Measurements from ENCODE around the gene EIPR1.

The EIPR1 gene

DNA sequence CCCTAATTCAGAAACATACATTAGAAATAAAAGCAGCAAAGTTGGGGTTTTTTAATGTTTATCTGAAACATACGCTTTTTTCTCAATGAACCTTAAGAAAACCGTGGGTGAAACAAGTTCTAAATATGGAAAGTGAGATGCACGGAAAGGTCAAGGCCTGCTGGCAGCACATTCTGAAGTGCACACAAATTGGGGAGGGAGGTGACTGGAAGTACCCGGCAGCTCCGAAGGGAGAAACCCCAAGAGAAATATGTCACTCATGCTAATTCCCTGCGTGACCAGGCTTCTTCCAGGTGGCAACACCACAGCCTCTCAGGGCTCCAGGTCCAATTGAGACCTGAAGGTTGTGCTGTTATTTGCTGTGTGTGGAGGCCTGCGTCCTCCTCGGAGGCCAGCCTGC lies 45.5 kb downstream of the EIPR1 start:
- H3K4me1 ChIP-seq (ENCODE audit: control insufficient read depth, insufficient read depth, low read length): peaks cover 5% of the 10 kb centered on the region
- H3K36me3 ChIP-seq (ENCODE audit: insufficient read depth, low read length): peaks cover 20% of the 10 kb centered on the region
- no peak overlapping the region for H3K9ac ChIP-seq (ENCODE audit: low read depth, low read length)

DNA sequence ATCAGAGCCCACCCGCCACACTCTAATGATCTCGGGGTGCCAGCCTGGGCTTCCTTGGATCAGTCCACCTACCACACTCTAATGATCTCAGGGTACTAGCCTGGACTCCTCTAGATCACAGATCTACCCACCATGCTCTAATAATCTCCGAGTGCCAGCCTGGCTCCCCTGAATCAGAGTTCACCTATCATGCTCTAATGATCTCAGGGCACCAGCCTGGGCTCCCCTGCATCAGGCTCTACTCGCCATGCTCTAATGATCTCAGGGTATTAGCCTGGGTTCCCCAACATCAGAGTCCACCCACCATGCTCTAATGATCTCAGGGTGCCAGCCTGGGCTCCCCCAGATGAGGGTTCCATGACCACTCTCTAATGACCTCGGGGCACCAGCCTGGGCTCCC lies 48.1 kb downstream of the EIPR1 start:
- Histone ChIP-seq H3K4me3 (ENCODE audit: low read length) (no peak overlapping the region), H3K4me1 (ENCODE audit: control insufficient read depth, insufficient read depth, low read length) (peaks cover 5% of the 10 kb centered on the region), H3K36me3 (ENCODE audit: insufficient read depth, low read length) (peaks cover 15% of the 10 kb centered on the region), H3K9ac (ENCODE audit: low read depth, low read length) (no peak overlapping the region), H3K9me3 (replicated peaks; ENCODE audit: low read length) (no peaks in the 10 kb centered on the region), H3K27me3 (ENCODE audit: control insufficient read depth, insufficient read depth, low read length) (no peaks in the 10 kb centered on the region), H3K4me2 (ENCODE audit: low read length) (no peak overlapping the region)

More for the DNA sequence above, 45.5 kb downstream of the EIPR1 start:
- no peak overlapping the region for H3K4me2 ChIP-seq (ENCODE audit: low read length)
- H3K27me3 ChIP-seq (ENCODE audit: control insufficient read depth, insufficient read depth, low read length): no peaks in the 10 kb centered on the region
- H3K4me3 ChIP-seq (ENCODE audit: low read length): no peak overlapping the region
- no peaks in the 10 kb centered on the region for H3K9me3 ChIP-seq (replicated peaks; ENCODE audit: low read length)

DNA sequence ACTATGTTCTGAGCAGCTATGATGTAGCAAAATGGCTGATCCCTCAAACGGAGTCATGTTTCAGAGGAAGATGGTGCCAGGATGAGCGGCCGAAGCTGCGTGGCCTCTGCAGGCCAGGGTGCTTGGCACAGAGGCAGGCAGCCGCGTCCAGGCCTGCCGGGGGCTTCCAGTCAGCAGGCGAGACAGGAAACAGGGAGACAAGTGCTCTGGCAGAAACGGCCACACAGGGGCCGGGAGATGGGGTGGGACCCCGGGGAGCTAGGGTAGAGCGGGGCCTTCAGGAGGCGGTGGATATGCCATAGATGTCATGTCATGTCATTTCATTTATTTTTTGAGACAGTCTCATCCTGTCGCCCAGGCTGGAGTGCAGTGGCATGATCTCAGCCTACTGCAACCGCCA lies 50.7 kb downstream of the EIPR1 start:
- peaks cover 10% of the 10 kb centered on the region for H3K36me3 ChIP-seq (ENCODE audit: insufficient read depth, low read length)
- no peak overlapping the region for H3K4me3 ChIP-seq (ENCODE audit: low read length)
- no peak overlapping the region for H3K9ac ChIP-seq (ENCODE audit: low read depth, low read length)
- H3K4me2 ChIP-seq (ENCODE audit: low read length): no peak overlapping the region
- no peaks in the 10 kb centered on the region for H3K27me3 ChIP-seq (ENCODE audit: control insufficient read depth, insufficient read depth, low read length)
- H3K4me1 ChIP-seq (ENCODE audit: control insufficient read depth, insufficient read depth, low read length): peaks cover 5% of the 10 kb centered on the region
- no peaks in the 10 kb centered on the region for H3K9me3 ChIP-seq (replicated peaks; ENCODE audit: low read length)

DNA sequence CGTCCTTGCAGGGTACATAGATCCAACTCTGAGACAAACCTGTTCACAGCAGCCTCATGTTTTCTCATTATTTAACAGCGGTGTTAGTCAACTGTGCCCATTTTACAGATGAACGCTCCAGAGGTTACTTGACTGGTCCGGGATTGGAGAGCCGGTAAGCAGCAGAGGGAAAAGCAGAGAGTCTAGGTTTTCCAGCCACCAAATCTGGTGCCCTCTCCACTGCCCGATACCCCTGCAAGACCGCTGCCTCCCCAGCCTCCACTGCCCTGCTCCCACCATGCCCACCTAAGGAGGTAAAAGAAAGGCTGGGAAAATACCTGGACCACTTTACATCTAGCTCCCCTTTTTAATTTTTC lies 51.5 kb downstream of the EIPR1 start:
- peaks cover 5% of the 10 kb centered on the region for H3K4me1 ChIP-seq (ENCODE audit: control insufficient read depth, insufficient read depth, low read length)
- no peak overlapping the region for H3K4me3 ChIP-seq (ENCODE audit: low read length)
- H3K27me3 ChIP-seq (ENCODE audit: control insufficient read depth, insufficient read depth, low read length): no peaks in the 10 kb centered on the region
- H3K9me3 ChIP-seq (replicated peaks; ENCODE audit: low read length): no peaks in the 10 kb centered on the region
- H3K36me3 ChIP-seq (ENCODE audit: insufficient read depth, low read length): peaks cover 10% of the 10 kb centered on the region
- no peak overlapping the region for H3K9ac ChIP-seq (ENCODE audit: low read depth, low read length)
- H3K4me2 ChIP-seq (ENCODE audit: low read length): no peak overlapping the region

DNA sequence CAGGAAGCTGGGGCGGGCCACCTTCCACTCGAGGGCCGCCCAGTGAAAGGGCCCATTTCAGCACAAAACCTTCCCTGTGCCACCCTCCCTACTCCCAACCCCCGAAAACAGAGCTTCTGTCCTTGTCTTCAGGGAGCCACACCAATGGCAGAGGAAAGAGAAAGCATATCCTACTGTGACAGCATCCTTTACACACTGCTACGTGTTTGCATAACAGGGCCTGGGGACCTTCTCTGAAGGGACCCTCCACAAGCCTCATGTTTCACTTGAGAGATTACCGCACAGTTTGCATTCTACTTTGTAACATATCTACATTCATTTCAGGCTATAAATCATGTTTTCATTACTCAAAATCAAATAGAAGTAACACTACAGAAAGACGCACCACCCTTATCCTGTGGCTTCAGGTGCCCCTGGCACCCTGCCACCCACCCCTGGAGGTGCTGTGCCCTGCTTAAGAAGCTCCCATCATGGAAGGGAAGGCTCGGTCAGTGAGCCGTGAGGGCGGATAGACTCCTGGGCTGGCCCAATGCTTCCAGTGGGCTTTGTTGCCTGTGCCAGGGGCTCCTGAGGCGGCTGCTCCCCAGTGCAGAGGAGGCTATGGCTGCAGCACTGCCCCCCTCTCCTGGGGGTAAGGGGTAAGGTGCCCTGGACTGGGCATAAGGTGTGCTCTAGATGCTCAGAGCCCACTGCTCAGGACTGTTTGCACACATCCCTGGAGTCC lies 52.0 kb downstream of the EIPR1 start:
- Histone ChIP-seq H3K9me3 (replicated peaks; ENCODE audit: low read length) (no peaks in the 10 kb centered on the region), H3K36me3 (ENCODE audit: insufficient read depth, low read length) (peaks cover 5% of the 10 kb centered on the region), H3K4me2 (ENCODE audit: low read length) (no peak overlapping the region), H3K27me3 (ENCODE audit: control insufficient read depth, insufficient read depth, low read length) (no peaks in the 10 kb centered on the region), H3K4me1 (ENCODE audit: control insufficient read depth, insufficient read depth, low read length) (peaks cover 5% of the 10 kb centered on the region), H3K9ac (ENCODE audit: low read depth, low read length) (no peak overlapping the region), H3K4me3 (ENCODE audit: low read length) (no peak overlapping the region)

DNA sequence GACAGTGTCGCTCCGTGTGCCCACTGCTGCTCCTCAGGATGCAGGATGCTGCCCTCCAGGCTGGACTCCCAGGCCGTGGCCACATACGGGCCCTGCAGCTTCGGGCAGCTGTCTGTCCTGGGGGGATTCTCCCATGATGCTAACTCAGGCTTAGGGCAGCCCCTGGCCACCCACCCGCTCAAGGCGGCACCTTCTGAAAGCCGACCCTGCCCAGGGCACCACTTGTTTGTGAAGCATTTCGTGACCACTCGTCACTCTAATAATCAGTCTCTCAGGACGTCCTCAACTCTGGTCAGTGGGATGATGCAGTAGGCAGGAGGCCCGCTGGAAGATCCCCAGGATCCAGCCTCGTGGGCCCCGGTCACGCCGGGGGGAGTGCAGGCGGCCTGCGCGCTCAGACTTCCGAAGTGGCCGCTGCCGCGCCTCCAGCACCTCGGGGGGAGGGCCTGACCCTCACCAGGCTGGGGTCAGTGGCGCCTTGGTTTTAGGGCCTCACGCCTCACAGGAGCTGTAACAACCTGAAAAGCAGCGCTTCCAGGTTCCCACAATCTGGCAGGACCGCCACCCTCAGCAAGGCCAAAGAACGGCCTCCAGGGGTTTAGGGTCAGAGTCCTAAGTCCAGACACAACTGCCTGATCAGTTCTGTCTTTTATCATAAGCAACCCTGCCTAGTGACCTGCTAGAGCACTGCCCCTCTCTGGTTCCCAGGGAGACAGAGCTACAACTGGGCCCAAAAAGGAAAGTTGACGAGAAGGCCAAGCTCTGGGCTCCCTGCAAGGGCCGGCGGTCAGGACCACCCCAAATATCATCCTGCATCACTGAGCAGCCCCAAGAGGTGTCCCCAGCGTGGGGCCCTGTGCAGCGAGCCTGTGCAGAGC lies 53.0 kb downstream of the EIPR1 start:
- no peak overlapping the region for H3K4me3 ChIP-seq (ENCODE audit: low read length)
- H3K36me3 ChIP-seq (ENCODE audit: insufficient read depth, low read length): no peaks in the 10 kb centered on the region
- H3K9me3 ChIP-seq (replicated peaks; ENCODE audit: low read length): no peaks in the 10 kb centered on the region
- peaks cover 5% of the 10 kb centered on the region for H3K4me1 ChIP-seq (ENCODE audit: control insufficient read depth, insufficient read depth, low read length)
- no peak overlapping the region for H3K9ac ChIP-seq (ENCODE audit: low read depth, low read length)
- no peak overlapping the region for H3K4me2 ChIP-seq (ENCODE audit: low read length)
- no peaks in the 10 kb centered on the region for H3K27me3 ChIP-seq (ENCODE audit: control insufficient read depth, insufficient read depth, low read length)

DNA sequence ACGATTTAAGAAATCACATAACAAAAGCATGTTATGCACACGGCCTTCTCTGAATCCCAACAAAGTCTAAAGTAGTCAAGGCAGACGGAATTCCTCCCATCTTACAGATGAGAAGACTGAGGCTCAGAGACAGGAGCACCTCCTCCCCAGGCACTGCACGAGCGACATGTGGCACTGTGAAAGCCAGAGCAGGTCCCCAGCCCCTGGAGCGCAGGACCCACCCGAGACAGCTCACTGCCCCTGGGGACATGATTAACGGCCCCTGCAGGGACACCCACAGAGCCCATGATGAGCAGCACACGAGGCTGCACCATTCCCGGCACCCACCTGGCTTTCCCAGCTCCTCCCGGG lies 53.6 kb downstream of the EIPR1 start:
- no peak overlapping the region for H3K9ac ChIP-seq (ENCODE audit: low read depth, low read length)
- H3K4me3 ChIP-seq (ENCODE audit: low read length): no peak overlapping the region
- peaks cover 5% of the 10 kb centered on the region for H3K4me1 ChIP-seq (ENCODE audit: control insufficient read depth, insufficient read depth, low read length)
- no peaks in the 10 kb centered on the region for H3K27me3 ChIP-seq (ENCODE audit: control insufficient read depth, insufficient read depth, low read length)
- H3K36me3 ChIP-seq (ENCODE audit: insufficient read depth, low read length): no peaks in the 10 kb centered on the region
- no peak overlapping the region for H3K4me2 ChIP-seq (ENCODE audit: low read length)
- H3K9me3 ChIP-seq (replicated peaks; ENCODE audit: low read length): no peaks in the 10 kb centered on the region

DNA sequence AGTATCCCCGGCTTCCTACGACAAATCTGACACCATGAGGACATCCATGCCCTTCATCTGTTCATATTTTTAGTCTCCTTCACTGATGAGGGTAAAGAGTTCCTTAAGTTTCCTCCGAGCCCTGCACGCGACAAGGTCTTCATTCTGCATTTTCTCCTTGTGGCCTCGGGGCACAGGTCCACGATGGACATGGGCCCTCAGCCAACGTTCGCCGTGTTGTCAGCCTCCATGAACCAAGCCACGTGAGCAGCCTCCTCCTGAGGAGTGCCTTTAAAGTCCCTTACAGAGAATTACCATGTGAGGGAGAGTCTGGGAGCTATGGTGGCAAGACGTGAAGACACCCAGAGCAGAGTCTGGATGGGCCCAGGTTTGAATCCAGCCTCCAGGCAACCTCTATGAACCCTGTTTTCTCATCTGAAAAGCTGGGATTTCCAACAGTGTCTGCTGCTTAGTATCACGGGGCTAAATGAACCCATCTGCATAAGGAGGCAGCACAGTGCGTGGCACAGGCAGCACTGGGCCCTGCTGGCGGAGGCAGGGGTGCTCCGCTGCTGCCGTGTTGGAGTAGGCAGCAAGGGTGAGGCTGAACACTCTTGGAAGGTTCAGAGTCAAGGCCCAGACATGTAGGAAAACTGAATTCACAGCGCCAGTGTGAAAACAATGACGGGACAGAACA lies 54.1 kb downstream of the EIPR1 start:
- no peaks in the 10 kb centered on the region for H3K9me3 ChIP-seq (replicated peaks; ENCODE audit: low read length)

DNA sequence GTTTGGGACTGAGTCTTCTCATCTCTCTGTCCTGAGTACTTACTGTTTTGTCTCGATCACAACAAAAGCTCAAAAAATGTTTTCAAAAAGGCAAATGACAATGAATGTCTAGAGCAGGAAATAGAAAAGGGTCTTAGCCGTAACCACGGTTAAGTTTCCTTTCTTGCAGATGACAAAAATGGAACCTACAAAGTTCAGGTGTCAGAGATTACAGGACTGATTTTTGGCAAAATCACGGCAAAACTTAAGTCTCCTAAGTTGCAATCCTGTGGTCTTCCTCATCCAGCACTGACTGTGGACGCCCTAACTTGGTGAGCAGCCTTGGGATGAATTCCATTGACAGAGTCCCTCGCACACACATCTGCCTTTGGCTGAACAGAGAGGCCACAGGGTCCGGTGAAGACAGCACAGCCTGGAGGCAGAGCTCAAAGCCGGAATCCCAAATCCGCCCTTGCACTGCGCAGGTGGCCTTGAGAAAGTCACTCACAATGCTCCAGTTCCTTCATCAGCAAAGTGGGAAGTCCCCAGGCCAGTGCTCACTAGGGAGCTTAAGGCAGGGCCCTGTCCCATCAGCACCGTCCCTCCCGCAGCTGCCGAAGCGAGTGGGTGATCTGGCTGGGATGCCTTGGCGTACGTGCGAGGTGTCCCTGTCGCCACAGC lies 55.2 kb downstream of the EIPR1 start:
- H3K36me3 ChIP-seq (ENCODE audit: insufficient read depth, low read length): no peaks in the 10 kb centered on the region
- H3K27me3 ChIP-seq (ENCODE audit: control insufficient read depth, insufficient read depth, low read length): no peaks in the 10 kb centered on the region
- H3K9me3 ChIP-seq (replicated peaks; ENCODE audit: low read length): no peaks in the 10 kb centered on the region
- H3K9ac ChIP-seq (ENCODE audit: low read depth, low read length): no peak overlapping the region
- no peak overlapping the region for H3K4me3 ChIP-seq (ENCODE audit: low read length)
- H3K4me1 ChIP-seq (ENCODE audit: control insufficient read depth, insufficient read depth, low read length): peaks cover 3% of the 10 kb centered on the region
- H3K4me2 ChIP-seq (ENCODE audit: low read length): no peak overlapping the region

More for the DNA sequence above, 54.1 kb downstream of the EIPR1 start:
- Histone ChIP-seq H3K4me1 (ENCODE audit: control insufficient read depth, insufficient read depth, low read length) (peaks cover 5% of the 10 kb centered on the region), H3K4me3 (ENCODE audit: low read length) (no peak overlapping the region), H3K36me3 (ENCODE audit: insufficient read depth, low read length) (no peaks in the 10 kb centered on the region), H3K4me2 (ENCODE audit: low read length) (no peak overlapping the region), H3K27me3 (ENCODE audit: control insufficient read depth, insufficient read depth, low read length) (no peaks in the 10 kb centered on the region), H3K9ac (ENCODE audit: low read depth, low read length) (no peak overlapping the region)

DNA sequence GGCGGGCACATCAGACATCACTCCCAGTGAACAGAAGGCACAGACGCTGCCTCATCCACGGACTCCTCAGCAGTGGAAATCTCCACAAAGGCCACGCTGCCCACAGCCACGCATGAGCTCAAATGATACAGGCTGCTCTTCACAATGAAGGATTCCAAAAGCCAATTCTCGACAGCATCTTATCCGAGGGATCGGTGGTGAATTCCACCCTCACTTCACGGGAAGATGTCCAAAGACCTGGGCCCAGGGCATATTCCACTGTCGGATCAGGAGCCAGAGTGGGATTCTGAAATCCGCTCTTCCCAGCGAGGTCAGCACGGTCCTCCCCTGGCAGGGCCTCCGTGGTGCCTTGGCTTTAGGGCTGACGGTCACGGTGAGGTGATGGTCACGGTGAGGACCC lies 55.8 kb downstream of the EIPR1 start:
- Histone ChIP-seq H3K4me2 (ENCODE audit: low read length) (no peak overlapping the region), H3K9me3 (replicated peaks; ENCODE audit: low read length) (no peaks in the 10 kb centered on the region), H3K9ac (ENCODE audit: low read depth, low read length) (no peak overlapping the region), H3K4me3 (ENCODE audit: low read length) (no peak overlapping the region), H3K4me1 (ENCODE audit: control insufficient read depth, insufficient read depth, low read length) (no peaks in the 10 kb centered on the region), H3K36me3 (ENCODE audit: insufficient read depth, low read length) (no peaks in the 10 kb centered on the region), H3K27me3 (ENCODE audit: control insufficient read depth, insufficient read depth, low read length) (no peaks in the 10 kb centered on the region)

DNA sequence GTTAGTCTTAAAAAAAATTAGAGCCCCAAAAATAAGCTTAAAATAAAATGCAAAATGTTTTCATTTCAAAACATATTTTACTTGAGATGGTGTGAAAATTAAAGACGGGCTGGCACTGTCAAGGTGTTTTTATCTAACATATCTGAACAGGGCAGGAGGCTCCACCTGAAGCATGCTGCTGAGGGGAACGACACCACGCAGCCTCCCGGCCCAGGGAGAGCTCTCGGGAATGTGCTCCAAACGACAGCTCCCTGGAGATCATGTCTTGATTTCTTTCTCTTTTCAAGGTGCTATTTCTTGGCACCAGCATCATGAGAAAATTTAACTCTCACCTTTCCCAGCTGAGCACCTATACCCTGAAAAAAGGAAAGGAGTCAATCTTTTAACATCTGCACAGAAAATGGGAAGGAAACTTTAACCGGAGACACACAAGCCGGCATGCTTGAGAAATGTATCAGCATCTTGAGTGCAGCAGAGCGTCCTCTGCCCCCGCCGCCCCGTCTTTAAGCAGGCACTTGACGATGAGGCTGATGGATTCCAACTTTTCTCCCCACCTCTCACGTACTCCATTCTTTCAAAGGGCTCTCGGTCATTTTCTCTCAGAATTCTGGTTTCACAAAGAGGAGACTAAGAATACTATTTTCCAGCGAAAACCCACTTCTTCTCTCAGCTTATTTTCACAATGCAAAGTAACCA lies 56.6 kb downstream of the EIPR1 start:
- no peak overlapping the region for H3K4me3 ChIP-seq (ENCODE audit: low read length)
- no peak overlapping the region for H3K9ac ChIP-seq (ENCODE audit: low read depth, low read length)
- no peaks in the 10 kb centered on the region for H3K27me3 ChIP-seq (ENCODE audit: control insufficient read depth, insufficient read depth, low read length)
- H3K9me3 ChIP-seq (replicated peaks; ENCODE audit: low read length): no peaks in the 10 kb centered on the region
- no peak overlapping the region for H3K4me2 ChIP-seq (ENCODE audit: low read length)
- no peaks in the 10 kb centered on the region for H3K4me1 ChIP-seq (ENCODE audit: control insufficient read depth, insufficient read depth, low read length)
- H3K36me3 ChIP-seq (ENCODE audit: insufficient read depth, low read length): no peaks in the 10 kb centered on the region
